Liver (tissue), 9 donors: Measurements from ENCODE around the gene C3orf20. TPM values are rescaled to one million over a fixed set of nuclear protein-coding genes. Genes with fewer than 3 reads are reported as not detected.

Experiments
- DNase-seq: peaks from one replicate; pipeline ENCODE4 v3.0.0-alpha.2; 2017; ENCODE audit warnings: low spot score
- H3K27ac ChIP-seq, 2 donors: one replicate each; pipeline ENCODE4 v1.7.0; 2013; ENCODE audit warnings: inconsistent platforms in 2 of 2, low read length in 2 of 2, control low read depth in 1 of 2, low read depth in 1 of 2, mild to moderate bottlenecking in 1 of 2
- H3K27me3 ChIP-seq, 4 donors: one replicate each; pipeline versions ENCODE4 v1.6.1 to v1.7.0; 2013; ENCODE audit warnings: low read length in 3 of 4, inconsistent platforms in 1 of 4, mild to moderate bottlenecking in 1 of 4, moderate library complexity in 1 of 4; ENCODE audit not compliant: control insufficient read depth in 4 of 4, insufficient read depth in 4 of 4
- H3K36me3 ChIP-seq, 4 donors: one replicate each; pipeline versions ENCODE4 v1.6.1 to v1.7.0; 2013; ENCODE audit warnings: low read length in 3 of 4, mild to moderate bottlenecking in 3 of 4, low read depth in 1 of 4, moderate library complexity in 1 of 4; ENCODE audit not compliant: control insufficient read depth in 4 of 4, insufficient read depth in 3 of 4
- H3K4me1 ChIP-seq, 4 donors: one replicate each; pipeline versions ENCODE4 v1.6.1 to v1.7.0; 2013; ENCODE audit warnings: low read length in 3 of 4, mild to moderate bottlenecking in 3 of 4, moderate library complexity in 1 of 4; ENCODE audit not compliant: control insufficient read depth in 4 of 4, insufficient read depth in 4 of 4
- H3K4me3 ChIP-seq, 3 donors: one replicate each; pipeline versions ENCODE4 v1.6.1 to v1.7.0; 2013; ENCODE audit warnings: low read length in 3 of 3, control low read depth in 1 of 3, low read depth in 1 of 3, mild to moderate bottlenecking in 1 of 3
- H3K9ac ChIP-seq, 2 donors: one replicate each; pipeline ENCODE4 v1.7.0; 2013; ENCODE audit warnings: low read length in 2 of 2, mild to moderate bottlenecking in 2 of 2, moderate library complexity in 2 of 2, control low read depth in 1 of 2, low read depth in 1 of 2
- H3K9me3 ChIP-seq, 4 donors: one replicate each; pipeline versions ENCODE4 v1.6.1 to v1.7.0; 2013; ENCODE audit warnings: low read length in 3 of 4; ENCODE audit not compliant: control insufficient read depth in 4 of 4
- EGR1 ChIP-seq, 2 donors: IDR thresholded peaks; 2 replicates each; pipeline ENCODE4 v1.6.1; 2016 to 2018; ENCODE audit warnings: antibody characterized with exemption in 2 of 2, low read depth in 2 of 2
- FOXA1 ChIP-seq: IDR thresholded peaks from 2 replicates; pipeline ENCODE4 v1.6.1; 2016; ENCODE audit warnings: antibody characterized with exemption
- FOXA2 ChIP-seq: IDR thresholded peaks from 2 replicates; pipeline ENCODE4 v1.6.1; 2016; ENCODE audit warnings: antibody characterized with exemption
- GABPA ChIP-seq, 2 donors: IDR thresholded peaks in 1 of 2; conservative IDR thresholded peaks in 1 of 2; 2 replicates each; pipeline ENCODE4 v1.6.1; 2016; ENCODE audit warnings: antibody characterized with exemption in 2 of 2, mild to moderate bottlenecking in 1 of 2, moderate library complexity in 1 of 2
- HNF4A ChIP-seq, 2 donors: conservative IDR thresholded peaks; 2 replicates each; pipeline ENCODE4 v1.6.1; 2016; ENCODE audit warnings: antibody characterized with exemption in 2 of 2, mild to moderate bottlenecking in 2 of 2
- HNF4G ChIP-seq: IDR thresholded peaks from 2 replicates; pipeline ENCODE4 v1.6.1; 2016; ENCODE audit warnings: antibody characterized with exemption
- JUND ChIP-seq, 2 donors: IDR thresholded peaks; 2 replicates each; pipeline ENCODE4 v1.6.1; 2016; ENCODE audit warnings: antibody characterized with exemption in 2 of 2
- RAD21 ChIP-seq, 2 donors: IDR thresholded peaks; 2 replicates each; pipeline ENCODE4 v1.6.1; 2016; ENCODE audit warnings: antibody characterized with exemption in 2 of 2, mild to moderate bottlenecking in 2 of 2
- RXRA ChIP-seq, 2 donors: IDR thresholded peaks; 2 replicates each; pipeline ENCODE4 v1.6.1; 2017 to 2018; ENCODE audit warnings: antibody characterized with exemption in 2 of 2, mild to moderate bottlenecking in 1 of 2
- SP1 ChIP-seq: IDR thresholded peaks from 2 replicates; pipeline ENCODE4 v1.6.1; 2018; ENCODE audit warnings: antibody characterized with exemption, mild to moderate bottlenecking
- YY1 ChIP-seq: IDR thresholded peaks from 2 replicates; pipeline ENCODE4 v1.6.1; 2016; ENCODE audit warnings: antibody characterized with exemption, mild to moderate bottlenecking
- WGBS: extraction: QIAGEN DNeasy Blood & Tissue Kit; methylation state at CpG from one replicate; pipeline ENCODE4 v1.1.7; 2013; 5-methylcytosine and 5-hydroxymethylcytosine counted together
- polyA plus RNA-seq, 2 donors: library from polyadenylated mRNA; stranded (reverse) in 1 of 2; unstranded in 1 of 2; fragments of 200-250 nt in 1 of 2; fragments of >200 nt in 1 of 2; fragmentation: Nextera tagmentation in 1 of 2; extraction: Ambion mirVana in 1 of 2; gene quantifications; one replicate each; pipeline versions ENCODE4 v1.2.1 to v1.2.3, GENCODE V29; 2013 to 2015
- total RNA-seq, 2 donors: library from RNA; depleted of rRNA; stranded (reverse); fragments of >200 nt; gene quantifications; one replicate each; pipeline ENCODE4 v1.2.3, GENCODE V29; 2014
- TF ChIP-seq, protein P1 (sequence below): IDR thresholded peaks from 2 replicates; pipeline ENCODE4 v1.6.1; 2016; ENCODE audit warnings: antibody characterized with exemption
- TF ChIP-seq, protein P2 (sequence below): IDR thresholded peaks from 2 replicates; pipeline ENCODE4 v1.6.1; 2016; ENCODE audit warnings: antibody characterized with exemption
- TF ChIP-seq, protein P3 (sequence below): IDR thresholded peaks from 2 replicates; pipeline ENCODE4 v1.6.1; 2016; ENCODE audit warnings: antibody characterized with exemption, mild to moderate bottlenecking
- TF ChIP-seq, protein P4 (sequence below): fragments of 150-350 bp; IDR thresholded peaks from 2 replicates; pipeline ENCODE4 v1.5.1; 2017; ENCODE audit warnings: improper control_type of control experiment, low read depth, low read length; ENCODE audit not compliant: missing input control
- TF ChIP-seq, protein P5 (sequence below): IDR thresholded peaks from 2 replicates; pipeline ENCODE4 v1.6.1; 2016; ENCODE audit warnings: antibody characterized with exemption
- donor health status: healthy.
- donor health status: healthy.
- donor health status: healthy.
- donor health status: healthy.
- donor health status: healthy.

The C3orf20 gene
- total and polyA plus RNA-seq, 4 donors, result 0.05 to 0.08 TPM; not detected in 2

DNA sequence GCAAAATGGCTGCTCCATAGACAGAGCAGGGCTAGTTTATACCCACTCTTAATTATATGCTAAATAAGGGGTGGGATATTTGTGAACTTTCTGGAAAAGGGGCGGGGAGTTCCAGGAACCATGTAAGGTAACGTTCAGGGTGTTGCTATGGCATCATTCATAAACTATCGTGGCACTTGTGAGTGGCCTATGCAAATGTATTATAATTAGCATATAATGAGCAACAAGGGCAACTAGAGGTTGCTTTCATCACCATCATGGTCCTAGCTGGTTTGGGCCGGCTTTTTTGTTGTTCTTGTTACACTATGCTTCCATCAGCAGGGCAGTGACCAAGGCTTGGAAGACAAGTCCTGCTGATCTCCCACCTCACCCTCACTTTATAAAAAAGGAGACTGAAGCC lies 100.6 kb downstream of the C3orf20 start:
- no peak for DNase-seq
- WGBS, result 88% methylated on average over 4 of the region's 4 CpGs
- TF ChIP-seq EGR1 (IDR thresholded peaks at IDR 0.05; ENCODE audit: low read depth in 2 of 2) (no peak), FOXA1 (no peak)
- TF ChIP-seq, protein P1, sequence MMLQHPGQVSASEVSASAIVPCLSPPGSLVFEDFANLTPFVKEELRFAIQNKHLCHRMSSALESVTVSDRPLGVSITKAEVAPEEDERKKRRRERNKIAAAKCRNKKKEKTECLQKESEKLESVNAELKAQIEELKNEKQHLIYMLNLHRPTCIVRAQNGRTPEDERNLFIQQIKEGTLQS, result no peak
- TF ChIP-seq, protein P2, sequence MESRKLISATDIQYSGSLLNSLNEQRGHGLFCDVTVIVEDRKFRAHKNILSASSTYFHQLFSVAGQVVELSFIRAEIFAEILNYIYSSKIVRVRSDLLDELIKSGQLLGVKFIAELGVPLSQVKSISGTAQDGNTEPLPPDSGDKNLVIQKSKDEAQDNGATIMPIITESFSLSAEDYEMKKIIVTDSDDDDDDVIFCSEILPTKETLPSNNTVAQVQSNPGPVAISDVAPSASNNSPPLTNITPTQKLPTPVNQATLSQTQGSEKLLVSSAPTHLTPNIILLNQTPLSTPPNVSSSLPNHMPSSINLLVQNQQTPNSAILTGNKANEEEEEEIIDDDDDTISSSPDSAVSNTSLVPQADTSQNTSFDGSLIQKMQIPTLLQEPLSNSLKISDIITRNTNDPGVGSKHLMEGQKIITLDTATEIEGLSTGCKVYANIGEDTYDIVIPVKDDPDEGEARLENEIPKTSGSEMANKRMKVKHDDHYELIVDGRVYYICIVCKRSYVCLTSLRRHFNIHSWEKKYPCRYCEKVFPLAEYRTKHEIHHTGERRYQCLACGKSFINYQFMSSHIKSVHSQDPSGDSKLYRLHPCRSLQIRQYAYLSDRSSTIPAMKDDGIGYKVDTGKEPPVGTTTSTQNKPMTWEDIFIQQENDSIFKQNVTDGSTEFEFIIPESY, result no peak

DNA sequence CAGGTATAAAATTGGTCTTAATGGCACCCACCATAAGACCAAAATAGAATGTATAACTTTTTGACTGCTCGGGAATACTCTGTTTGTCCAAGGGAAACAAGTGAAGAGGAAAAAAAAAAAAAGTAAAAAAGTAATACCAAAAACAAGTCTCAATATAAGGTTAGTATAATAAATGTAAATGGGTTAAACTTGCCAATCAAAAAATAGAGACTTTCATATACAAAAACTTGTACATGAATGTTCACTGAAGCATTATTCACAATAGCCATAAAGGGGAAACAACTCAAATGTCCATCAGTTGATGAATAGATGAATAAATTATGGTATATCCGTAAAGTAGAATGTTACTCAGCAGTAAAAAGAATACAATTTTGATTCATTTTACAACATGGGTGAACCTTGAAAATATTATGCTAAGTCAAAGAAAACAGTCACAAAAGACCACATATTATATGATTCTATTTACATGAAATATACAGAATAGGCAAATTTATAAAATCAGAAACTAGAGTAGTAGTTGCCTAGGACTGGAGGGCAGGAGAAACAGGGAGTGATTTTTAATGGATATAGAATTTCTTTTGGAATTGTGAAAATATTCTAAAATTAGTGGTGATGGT lies 104.2 kb downstream of the C3orf20 start:
- H3K4me1 ChIP-seq, result no peaks in the 10 kb centered on the region
- no peaks in the 10 kb centered on the region for H3K27me3 ChIP-seq
- H3K36me3 ChIP-seq, result no peaks in the 10 kb centered on the region
- no peak overlapping the region for H3K9ac ChIP-seq
- TF ChIP-seq SP1, result no peak
- TF ChIP-seq FOXA2, result no peak
- TF ChIP-seq, protein P3, sequence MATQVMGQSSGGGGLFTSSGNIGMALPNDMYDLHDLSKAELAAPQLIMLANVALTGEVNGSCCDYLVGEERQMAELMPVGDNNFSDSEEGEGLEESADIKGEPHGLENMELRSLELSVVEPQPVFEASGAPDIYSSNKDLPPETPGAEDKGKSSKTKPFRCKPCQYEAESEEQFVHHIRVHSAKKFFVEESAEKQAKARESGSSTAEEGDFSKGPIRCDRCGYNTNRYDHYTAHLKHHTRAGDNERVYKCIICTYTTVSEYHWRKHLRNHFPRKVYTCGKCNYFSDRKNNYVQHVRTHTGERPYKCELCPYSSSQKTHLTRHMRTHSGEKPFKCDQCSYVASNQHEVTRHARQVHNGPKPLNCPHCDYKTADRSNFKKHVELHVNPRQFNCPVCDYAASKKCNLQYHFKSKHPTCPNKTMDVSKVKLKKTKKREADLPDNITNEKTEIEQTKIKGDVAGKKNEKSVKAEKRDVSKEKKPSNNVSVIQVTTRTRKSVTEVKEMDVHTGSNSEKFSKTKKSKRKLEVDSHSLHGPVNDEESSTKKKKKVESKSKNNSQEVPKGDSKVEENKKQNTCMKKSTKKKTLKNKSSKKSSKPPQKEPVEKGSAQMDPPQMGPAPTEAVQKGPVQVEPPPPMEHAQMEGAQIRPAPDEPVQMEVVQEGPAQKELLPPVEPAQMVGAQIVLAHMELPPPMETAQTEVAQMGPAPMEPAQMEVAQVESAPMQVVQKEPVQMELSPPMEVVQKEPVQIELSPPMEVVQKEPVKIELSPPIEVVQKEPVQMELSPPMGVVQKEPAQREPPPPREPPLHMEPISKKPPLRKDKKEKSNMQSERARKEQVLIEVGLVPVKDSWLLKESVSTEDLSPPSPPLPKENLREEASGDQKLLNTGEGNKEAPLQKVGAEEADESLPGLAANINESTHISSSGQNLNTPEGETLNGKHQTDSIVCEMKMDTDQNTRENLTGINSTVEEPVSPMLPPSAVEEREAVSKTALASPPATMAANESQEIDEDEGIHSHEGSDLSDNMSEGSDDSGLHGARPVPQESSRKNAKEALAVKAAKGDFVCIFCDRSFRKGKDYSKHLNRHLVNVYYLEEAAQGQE, result no peak
- TF ChIP-seq GABPA (IDR thresholded peaks at IDR 0.05 in 1 of 2, conservative IDR thresholded peaks at IDR 0.05 in 1 of 2), result no peak
- no peak for TF ChIP-seq RXRA (IDR thresholded peaks at IDR 0.05)
- no peak for TF ChIP-seq HNF4G
- TF ChIP-seq FOXA1, result no peak
- TF ChIP-seq, protein P2, result no peak
- TF ChIP-seq HNF4A (conservative IDR thresholded peaks at IDR 0.05), result no peak
- TF ChIP-seq, protein P4, sequence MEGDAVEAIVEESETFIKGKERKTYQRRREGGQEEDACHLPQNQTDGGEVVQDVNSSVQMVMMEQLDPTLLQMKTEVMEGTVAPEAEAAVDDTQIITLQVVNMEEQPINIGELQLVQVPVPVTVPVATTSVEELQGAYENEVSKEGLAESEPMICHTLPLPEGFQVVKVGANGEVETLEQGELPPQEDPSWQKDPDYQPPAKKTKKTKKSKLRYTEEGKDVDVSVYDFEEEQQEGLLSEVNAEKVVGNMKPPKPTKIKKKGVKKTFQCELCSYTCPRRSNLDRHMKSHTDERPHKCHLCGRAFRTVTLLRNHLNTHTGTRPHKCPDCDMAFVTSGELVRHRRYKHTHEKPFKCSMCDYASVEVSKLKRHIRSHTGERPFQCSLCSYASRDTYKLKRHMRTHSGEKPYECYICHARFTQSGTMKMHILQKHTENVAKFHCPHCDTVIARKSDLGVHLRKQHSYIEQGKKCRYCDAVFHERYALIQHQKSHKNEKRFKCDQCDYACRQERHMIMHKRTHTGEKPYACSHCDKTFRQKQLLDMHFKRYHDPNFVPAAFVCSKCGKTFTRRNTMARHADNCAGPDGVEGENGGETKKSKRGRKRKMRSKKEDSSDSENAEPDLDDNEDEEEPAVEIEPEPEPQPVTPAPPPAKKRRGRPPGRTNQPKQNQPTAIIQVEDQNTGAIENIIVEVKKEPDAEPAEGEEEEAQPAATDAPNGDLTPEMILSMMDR, result no peak
- TF ChIP-seq, protein P5, sequence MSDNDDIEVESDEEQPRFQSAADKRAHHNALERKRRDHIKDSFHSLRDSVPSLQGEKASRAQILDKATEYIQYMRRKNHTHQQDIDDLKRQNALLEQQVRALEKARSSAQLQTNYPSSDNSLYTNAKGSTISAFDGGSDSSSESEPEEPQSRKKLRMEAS, result no peak
- TF ChIP-seq RAD21 (IDR thresholded peaks at IDR 0.05), result no peak
- no peak for TF ChIP-seq JUND (IDR thresholded peaks at IDR 0.05)
- TF ChIP-seq, protein P1, result no peak
- no peak for TF ChIP-seq YY1
- H3K4me3 ChIP-seq, result no peak overlapping the region
- 99% methylated on average over 2 of the region's 2 CpGs for WGBS
- DNase-seq, result no peak
- H3K9me3 ChIP-seq, result no peaks in the 10 kb centered on the region
- H3K27ac ChIP-seq, result no peak overlapping the region

More for the DNA sequence above, 100.6 kb downstream of the C3orf20 start:
- no peak overlapping the region for H3K9ac ChIP-seq
- no peaks in the 10 kb centered on the region for H3K4me1 ChIP-seq
- no peaks in the 10 kb centered on the region for H3K9me3 ChIP-seq
- H3K4me3 ChIP-seq, result no peak overlapping the region
- H3K27ac ChIP-seq, result no peak overlapping the region
- no peaks in the 10 kb centered on the region for H3K36me3 ChIP-seq
- no peaks in the 10 kb centered on the region for H3K27me3 ChIP-seq
